Measurements from ENCODE around the gene STK26. TPM values are rescaled to one million over a fixed set of nuclear protein-coding genes. Genes with fewer than 3 reads are reported as not detected.

STK26 gene
- total RNA-seq (1 to 10 TPM; 7.8 to 8.2 TPM), polyA plus RNA-seq (ENCODE audit: insufficient read length in 2 of 2) (1 to 10 TPM; 1.6 to 2.4 TPM)
- long read RNA-seq, donor 1: 0 reads
- long read RNA-seq, donor 2: 0 reads
- long read RNA-seq, donor 3, partial matches to known transcripts: 0 of 1 reads
- long read RNA-seq, donor 3, other reads (novel, unspliced or antisense): 0 of 1 reads
- long read RNA-seq, donor 4, partial matches to known transcripts: 5 of 6 reads
- long read RNA-seq, donor 4, other reads (novel, unspliced or antisense): 0 of 6 reads

- peak within 1 kb of the TSS; percentile 47 for H3K4me3 ChIP-seq (ENCODE audit: low read depth, low read length)
- H3K27me3 ChIP-seq (ENCODE audit: control insufficient read depth, insufficient read depth, low read length): peaks cover 43% of the 10 kb centered on the region
- DNase-seq (ENCODE audit: low read depth in 4 of 6, low spot score in 6 of 6): peak in 3 of 6 donors; percentile 1 to 67 (median 57)
- no peaks in the 10 kb centered on the region for H3K9me3 ChIP-seq (ENCODE audit: control insufficient read depth, insufficient read depth, low read length)
- peaks cover 15% of the 10 kb centered on the region for H3K4me1 ChIP-seq (ENCODE audit: control insufficient read depth, insufficient read depth, low read length)
- H3K36me3 ChIP-seq (ENCODE audit: control insufficient read depth, insufficient read depth, low read length): no peaks in the 10 kb centered on the region
- H3K27ac ChIP-seq (ENCODE audit: low read depth, low read length): no peak within 1 kb of the TSS
- 16% methylated on average over 73 of the region's 73 CpGs for WGBS (ENCODE audit: insufficient coverage)
Observed at GRCh38 chrX:132022967-132023895, at the start of gene STK26. TSS of gene STK26 (plus strand) at chrX:132023302. CDS start at chrX:132023618, 316 bp downstream.

- WGBS (ENCODE audit: insufficient coverage): no CpG with 5 or more reads among the region's 2 CpGs
- no peaks in the 10 kb centered on the region for H3K9me3 ChIP-seq (ENCODE audit: control insufficient read depth, insufficient read depth, low read length)
- H3K36me3 ChIP-seq (ENCODE audit: control insufficient read depth, insufficient read depth, low read length): no peaks in the 10 kb centered on the region
- peaks cover 31% of the 10 kb centered on the region for H3K27me3 ChIP-seq (ENCODE audit: control insufficient read depth, insufficient read depth, low read length)
- H3K4me1 ChIP-seq (ENCODE audit: control insufficient read depth, insufficient read depth, low read length): no peaks in the 10 kb centered on the region
- no peak for DNase-seq (ENCODE audit: low read depth in 4 of 6, low spot score in 6 of 6)
- no peak overlapping the region for H3K4me3 ChIP-seq (ENCODE audit: low read depth, low read length)
- no peak overlapping the region for H3K27ac ChIP-seq (ENCODE audit: low read depth, low read length)
Observed at GRCh38 chrX:131975851-131976250, 47.3 kb upstream of the STK26 start.

- no peaks in the 10 kb centered on the region for H3K4me1 ChIP-seq (ENCODE audit: control insufficient read depth, insufficient read depth, low read length)
- H3K4me3 ChIP-seq (ENCODE audit: low read depth, low read length): no peak overlapping the region
- DNase-seq (ENCODE audit: low read depth in 4 of 6, low spot score in 6 of 6): no peak
- H3K36me3 ChIP-seq (ENCODE audit: control insufficient read depth, insufficient read depth, low read length): no peaks in the 10 kb centered on the region
- WGBS (ENCODE audit: insufficient coverage): 50% methylated on average over 1 of the region's 3 CpGs
- H3K9me3 ChIP-seq (ENCODE audit: control insufficient read depth, insufficient read depth, low read length): no peaks in the 10 kb centered on the region
- no peak overlapping the region for H3K27ac ChIP-seq (ENCODE audit: low read depth, low read length)
- peaks cover 32% of the 10 kb centered on the region for H3K27me3 ChIP-seq (ENCODE audit: control insufficient read depth, insufficient read depth, low read length)
Observed at GRCh38 chrX:131977619-131978018, 45.5 kb upstream of the STK26 start.

GRCh38 chrX:131979116-131979515 is 44.0 kb upstream of the STK26 start:
- Histone ChIP-seq H3K4me1 (ENCODE audit: control insufficient read depth, insufficient read depth, low read length) (no peaks in the 10 kb centered on the region), H3K9me3 (ENCODE audit: control insufficient read depth, insufficient read depth, low read length) (no peaks in the 10 kb centered on the region), H3K4me3 (ENCODE audit: low read depth, low read length) (no peak overlapping the region), H3K36me3 (ENCODE audit: control insufficient read depth, insufficient read depth, low read length) (no peaks in the 10 kb centered on the region), H3K27me3 (ENCODE audit: control insufficient read depth, insufficient read depth, low read length) (peaks cover 34% of the 10 kb centered on the region), H3K27ac (ENCODE audit: low read depth, low read length) (no peak overlapping the region)
- DNase-seq (ENCODE audit: low read depth in 4 of 6, low spot score in 6 of 6): no peak

- peaks cover 32% of the 10 kb centered on the region for H3K27me3 ChIP-seq (ENCODE audit: control insufficient read depth, insufficient read depth, low read length)
Observed at GRCh38 chrX:131985526-131986049, 37.5 kb upstream of the STK26 start.

GRCh38 chrX:131987252-131987651 is 35.9 kb upstream of the STK26 start:
- Histone ChIP-seq H3K36me3 (ENCODE audit: control insufficient read depth, insufficient read depth, low read length) (no peaks in the 10 kb centered on the region), H3K4me1 (ENCODE audit: control insufficient read depth, insufficient read depth, low read length) (no peaks in the 10 kb centered on the region), H3K27ac (ENCODE audit: low read depth, low read length) (no peak overlapping the region), H3K4me3 (ENCODE audit: low read depth, low read length) (no peak overlapping the region), H3K9me3 (ENCODE audit: control insufficient read depth, insufficient read depth, low read length) (no peaks in the 10 kb centered on the region), H3K27me3 (ENCODE audit: control insufficient read depth, insufficient read depth, low read length) (peaks cover 25% of the 10 kb centered on the region)
- no peak for DNase-seq (ENCODE audit: low read depth in 4 of 6, low spot score in 6 of 6)
- WGBS (ENCODE audit: insufficient coverage): 46% methylated on average over 3 of the region's 5 CpGs

More at GRCh38 chrX:131985526-131986049, 37.5 kb upstream of the STK26 start:
- Histone ChIP-seq H3K4me3 (ENCODE audit: low read depth, low read length) (no peak overlapping the region), H3K27ac (ENCODE audit: low read depth, low read length) (no peak overlapping the region), H3K36me3 (ENCODE audit: control insufficient read depth, insufficient read depth, low read length) (no peaks in the 10 kb centered on the region), H3K4me1 (ENCODE audit: control insufficient read depth, insufficient read depth, low read length) (no peaks in the 10 kb centered on the region), H3K9me3 (ENCODE audit: control insufficient read depth, insufficient read depth, low read length) (no peaks in the 10 kb centered on the region)
- no peak for DNase-seq (ENCODE audit: low read depth in 4 of 6, low spot score in 6 of 6)
- WGBS (ENCODE audit: insufficient coverage): 32% methylated on average over 4 of the region's 4 CpGs

- H3K4me1 ChIP-seq (ENCODE audit: control insufficient read depth, insufficient read depth, low read length): no peaks in the 10 kb centered on the region
- no peak overlapping the region for H3K4me3 ChIP-seq (ENCODE audit: low read depth, low read length)
- no peak for DNase-seq (ENCODE audit: low read depth in 4 of 6, low spot score in 6 of 6)
- no peaks in the 10 kb centered on the region for H3K36me3 ChIP-seq (ENCODE audit: control insufficient read depth, insufficient read depth, low read length)
- no peaks in the 10 kb centered on the region for H3K9me3 ChIP-seq (ENCODE audit: control insufficient read depth, insufficient read depth, low read length)
- H3K27ac ChIP-seq (ENCODE audit: low read depth, low read length): no peak overlapping the region
- peaks cover 21% of the 10 kb centered on the region for H3K27me3 ChIP-seq (ENCODE audit: control insufficient read depth, insufficient read depth, low read length)
Observed at GRCh38 chrX:131988236-131988635, 34.9 kb upstream of the STK26 start.

GRCh38 chrX:132001127-132001526 is 22.0 kb upstream of the STK26 start:
- Histone ChIP-seq H3K36me3 (ENCODE audit: control insufficient read depth, insufficient read depth, low read length) (no peaks in the 10 kb centered on the region), H3K4me3 (ENCODE audit: low read depth, low read length) (no peak overlapping the region), H3K27me3 (ENCODE audit: control insufficient read depth, insufficient read depth, low read length) (peaks cover 11% of the 10 kb centered on the region), H3K27ac (ENCODE audit: low read depth, low read length) (no peak overlapping the region), H3K4me1 (ENCODE audit: control insufficient read depth, insufficient read depth, low read length) (no peaks in the 10 kb centered on the region), H3K9me3 (ENCODE audit: control insufficient read depth, insufficient read depth, low read length) (no peaks in the 10 kb centered on the region)
- WGBS (ENCODE audit: insufficient coverage): no CpG with 5 or more reads among the region's 3 CpGs
- DNase-seq (ENCODE audit: low read depth in 4 of 6, low spot score in 6 of 6): no peak

- Histone ChIP-seq H3K4me1 (ENCODE audit: control insufficient read depth, insufficient read depth, low read length) (no peaks in the 10 kb centered on the region), H3K9me3 (ENCODE audit: control insufficient read depth, insufficient read depth, low read length) (no peaks in the 10 kb centered on the region), H3K27me3 (ENCODE audit: control insufficient read depth, insufficient read depth, low read length) (peaks cover 18% of the 10 kb centered on the region), H3K4me3 (ENCODE audit: low read depth, low read length) (no peak overlapping the region), H3K27ac (ENCODE audit: low read depth, low read length) (no peak overlapping the region), H3K36me3 (ENCODE audit: control insufficient read depth, insufficient read depth, low read length) (no peaks in the 10 kb centered on the region)
- WGBS (ENCODE audit: insufficient coverage): 58% methylated on average over 3 of the region's 4 CpGs
- DNase-seq (ENCODE audit: low read depth in 4 of 6, low spot score in 6 of 6): no peak
Observed at GRCh38 chrX:132004728-132005127, 18.4 kb upstream of the STK26 start.

All from spinal cord (tissue), 10 donors.